Urinary bladder (tissue), 4 donors: ENCODE results near the gene ZNF581. TPM values are rescaled to one million over a fixed set of nuclear protein-coding genes. Genes with fewer than 3 reads are reported as not detected.
A peak's percentile ranks its signal among the peaks of the same experiment; 100 is the strongest.

ENCODE experiments used
- DNase-seq: peaks from one replicate; pipeline ENCODE4 v3.0.0-alpha.2; 2015; ENCODE audit errors: extremely low spot score
- H3K27ac ChIP-seq: one replicate; pipeline ENCODE4 v1.5.1; 2013; ENCODE audit warnings: low read depth, mild to moderate bottlenecking, moderate library complexity
- H3K36me3 ChIP-seq: one replicate; pipeline ENCODE4 v1.6.1; 2013; ENCODE audit warnings: mild to moderate bottlenecking, moderate library complexity; ENCODE audit not compliant: insufficient read depth
- H3K4me1 ChIP-seq: one replicate; pipeline ENCODE4 v1.6.1; 2013; ENCODE audit warnings: mild to moderate bottlenecking, moderate library complexity; ENCODE audit not compliant: insufficient read depth
- H3K4me3 ChIP-seq: one replicate; pipeline ENCODE4 v1.5.1; 2013; ENCODE audit warnings: low read depth, low read length
- WGBS: extraction: QIAGEN DNeasy Blood & Tissue Kit; methylation state at CpG from one replicate; pipeline ENCODE4 v1.1.7; 2013; 5-methylcytosine and 5-hydroxymethylcytosine counted together
- polyA plus RNA-seq: library from polyadenylated mRNA; stranded (reverse); fragments of 200-250 nt; gene quantifications from one replicate; pipeline ENCODE4 v1.2.3, GENCODE V29; 2013
- total RNA-seq: library from RNA; depleted of rRNA; stranded (reverse); fragments of >200 nt; gene quantifications from one replicate; pipeline ENCODE4 v1.2.3, GENCODE V29; 2014
- donor health status: healthy with polysubstance abuse.
- donor health status: healthy.

The ZNF581 gene
- total and polyA plus RNA-seq, 2 donors = 6.5 to 21.8 TPM

GRCh38 chr19:55603581-55604292, 39.7 kb upstream of the ZNF581 start:
- no peak overlapping the region for H3K27ac ChIP-seq
- H3K4me1 ChIP-seq = no peaks in the 10 kb centered on the region
- no peak overlapping the region for H3K4me3 ChIP-seq

GRCh38 chr19:55605207-55605636, 38.2 kb upstream of the ZNF581 start:
- H3K4me1 ChIP-seq = no peaks in the 10 kb centered on the region
- WGBS = under 1% methylated on average over 43 of the region's 43 CpGs
- peak overlapping the region; percentile 79 for H3K4me3 ChIP-seq
- H3K36me3 ChIP-seq = no peaks in the 10 kb centered on the region
- peak; percentile 95 for DNase-seq
- peak overlapping the region; percentile 70 for H3K27ac ChIP-seq

More at GRCh38 chr19:55603581-55604292, 39.7 kb upstream of the ZNF581 start:
- DNase-seq = no peak
- WGBS = 73% methylated on average over 22 of the region's 22 CpGs
- H3K36me3 ChIP-seq = no peaks in the 10 kb centered on the region

GRCh38 chr19:55605637-55606470, 37.6 kb upstream of the ZNF581 start, which contains the start of gene ZNF865:
Gene ZNF865 (plus strand): TSS chr19:55605647. CDS start chr19:55613619, 7,972 bp downstream.
- H3K36me3 ChIP-seq = no peaks in the 10 kb centered on the region
- H3K27ac ChIP-seq = peak within 1 kb of the TSS; percentile 76
- under 1% methylated on average over 43 of the region's 44 CpGs for WGBS
- no peaks in the 10 kb centered on the region for H3K4me1 ChIP-seq
- peak within 1 kb of the TSS; percentile 79 for H3K4me3 ChIP-seq
- DNase-seq = peak; percentile 62

- no peaks in the 10 kb centered on the region for H3K4me1 ChIP-seq
- no peaks in the 10 kb centered on the region for H3K36me3 ChIP-seq
- H3K27ac ChIP-seq = peak overlapping the region; percentile 13
- DNase-seq = no peak
- peak overlapping the region; percentile 79 for H3K4me3 ChIP-seq
- WGBS = 22% methylated on average over 12 of the region's 12 CpGs
These were observed 37.0 kb upstream of the ZNF581 start for GRCh38 chr19:55606471-55606787.

- no peak overlapping the region for H3K27ac ChIP-seq
- no peak overlapping the region for H3K4me3 ChIP-seq
- H3K36me3 ChIP-seq = no peaks in the 10 kb centered on the region
- no peak for DNase-seq
- 77% methylated on average over 9 of the region's 9 CpGs for WGBS
- no peaks in the 10 kb centered on the region for H3K4me1 ChIP-seq
These were observed 36.6 kb upstream of the ZNF581 start for GRCh38 chr19:55606817-55607216.

DNA sequence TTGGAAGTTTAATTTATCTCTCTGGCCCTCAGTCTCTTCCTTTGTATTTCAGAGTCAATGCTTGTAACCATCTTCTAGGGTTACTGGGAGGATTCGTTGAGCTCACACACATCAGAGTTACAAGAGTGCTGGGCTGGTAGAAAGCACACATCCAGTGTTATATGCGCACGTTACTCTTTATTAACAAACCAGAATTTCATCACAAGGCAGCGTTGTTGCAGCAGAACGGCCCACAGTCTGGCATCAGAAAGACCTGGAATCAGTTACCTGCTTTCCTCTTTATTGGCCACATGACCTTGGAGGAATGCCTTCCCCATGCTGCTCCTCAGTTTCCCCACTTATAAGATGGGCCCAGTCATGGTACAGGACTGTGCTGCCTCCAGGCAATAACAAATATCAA, 34.1 kb upstream of the ZNF581 start:
- Histone ChIP-seq H3K27ac (no peak overlapping the region), H3K4me3 (no peak overlapping the region), H3K4me1 (no peaks in the 10 kb centered on the region), H3K36me3 (no peaks in the 10 kb centered on the region)
- DNase-seq = no peak
- WGBS = 95% methylated on average over 5 of the region's 5 CpGs

- WGBS = 74% methylated on average over 15 of the region's 15 CpGs
- peaks cover 2% of the 10 kb centered on the region for H3K36me3 ChIP-seq
- H3K4me1 ChIP-seq = no peaks in the 10 kb centered on the region
- no peak overlapping the region for H3K27ac ChIP-seq
- H3K4me3 ChIP-seq = no peak overlapping the region
- DNase-seq = no peak
These were observed 32.0 kb upstream of the ZNF581 start for GRCh38 chr19:55611300-55611982.

GRCh38 chr19:55611983-55612645, 31.3 kb upstream of the ZNF581 start:
- WGBS = 81% methylated on average over 3 of the region's 3 CpGs
- Histone ChIP-seq H3K4me1 (no peaks in the 10 kb centered on the region), H3K4me3 (no peak overlapping the region), H3K36me3 (peaks cover 2% of the 10 kb centered on the region), H3K27ac (no peak overlapping the region)
- DNase-seq = no peak

GRCh38 chr19:55613396-55613795, 30.1 kb upstream of the ZNF581 start:
- H3K27ac ChIP-seq = no peak overlapping the region
- WGBS = 96% methylated on average over 27 of the region's 27 CpGs
- peaks cover 2% of the 10 kb centered on the region for H3K36me3 ChIP-seq
- DNase-seq = no peak
- H3K4me3 ChIP-seq = no peak overlapping the region
- H3K4me1 ChIP-seq = no peaks in the 10 kb centered on the region

- 95% methylated on average over 75 of the region's 75 CpGs for WGBS
- Histone ChIP-seq H3K36me3 (peaks cover 2% of the 10 kb centered on the region), H3K27ac (no peak overlapping the region), H3K4me1 (no peaks in the 10 kb centered on the region), H3K4me3 (no peak overlapping the region)
- DNase-seq = no peak
These were observed 29.3 kb upstream of the ZNF581 start for GRCh38 chr19:55613930-55614710.

DNA sequence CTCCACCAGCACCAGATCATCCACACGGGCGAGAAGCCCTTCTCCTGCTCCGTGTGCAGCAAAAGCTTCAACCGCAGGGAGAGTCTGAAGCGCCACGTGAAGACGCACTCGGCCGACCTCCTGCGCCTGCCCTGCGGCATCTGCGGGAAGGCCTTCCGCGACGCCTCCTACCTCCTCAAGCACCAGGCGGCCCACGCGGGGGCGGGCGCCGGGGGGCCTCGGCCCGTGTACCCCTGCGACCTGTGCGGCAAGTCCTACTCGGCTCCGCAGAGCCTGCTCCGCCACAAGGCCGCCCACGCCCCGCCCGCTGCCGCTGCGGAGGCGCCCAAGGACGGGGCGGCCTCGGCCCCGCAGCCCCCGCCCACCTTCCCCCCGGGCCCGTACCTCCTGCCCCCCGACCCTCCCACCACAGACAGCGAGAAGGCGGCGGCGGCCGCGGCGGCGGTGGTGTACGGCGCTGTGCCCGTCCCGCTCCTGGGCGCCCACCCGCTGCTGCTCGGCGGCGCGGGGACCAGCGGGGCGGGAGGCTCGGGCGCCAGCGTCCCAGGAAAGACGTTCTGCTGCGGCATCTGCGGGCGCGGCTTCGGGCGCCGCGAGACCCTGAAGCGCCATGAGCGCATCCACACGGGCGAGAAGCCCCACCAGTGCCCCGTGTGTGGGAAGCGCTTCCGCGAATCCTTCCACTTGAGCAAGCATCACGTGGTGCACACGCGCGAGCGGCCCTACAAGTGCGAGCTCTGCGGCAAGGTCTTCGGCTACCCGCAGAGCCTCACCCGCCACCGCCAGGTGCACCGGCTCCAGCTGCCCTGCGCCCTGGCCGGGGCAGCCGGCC, 28.5 kb upstream of the ZNF581 start:
- 97% methylated on average over 98 of the region's 98 CpGs for WGBS
- Histone ChIP-seq H3K4me3 (no peak overlapping the region), H3K36me3 (peaks cover 2% of the 10 kb centered on the region), H3K4me1 (no peaks in the 10 kb centered on the region), H3K27ac (no peak overlapping the region)
- no peak for DNase-seq
